ENCODE measurements around the gene NCAPG2.

The NCAPG2 gene

DNA sequence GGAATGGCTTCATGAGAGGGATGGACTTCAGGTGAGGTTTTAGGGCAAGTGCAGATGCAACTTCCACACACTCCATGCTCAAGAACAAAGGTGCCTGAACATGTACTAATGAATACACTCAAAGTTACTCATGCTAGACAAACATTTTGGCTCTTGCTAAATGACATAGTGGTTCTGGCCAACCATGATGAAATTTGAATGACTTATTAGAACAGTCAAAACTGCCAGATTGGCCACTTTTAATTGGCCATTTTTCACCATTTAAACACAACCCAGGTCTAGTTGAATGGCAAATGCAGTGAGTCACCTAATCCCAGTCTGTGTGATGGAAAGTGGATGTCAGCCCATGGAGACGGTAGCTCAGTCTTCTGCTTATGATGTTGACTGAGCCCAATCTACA lies 112.1 kb downstream of the NCAPG2 start:
- no peaks in the 10 kb centered on the region for H3K4me1 ChIP-seq (ENCODE audit: low read depth, poor library complexity, severe bottlenecking)
- no peak overlapping the region for H3K27ac ChIP-seq
- no peaks in the 10 kb centered on the region; the same call in 1 of the 2 replicates for H3K27me3 ChIP-seq (ENCODE audit: insufficient read depth, low read depth)
- H3K4me2 ChIP-seq, result no peak overlapping the region
- H3K36me3 ChIP-seq (ENCODE audit: insufficient read depth), result no peaks in the 10 kb centered on the region
- H3K79me2 ChIP-seq (ENCODE audit: insufficient read depth, low read depth), result no peaks in the 10 kb centered on the region
- H4K20me1 ChIP-seq (ENCODE audit: insufficient read depth), result no peaks in the 10 kb centered on the region
- H2AFZ ChIP-seq (ENCODE audit: low read depth), result no peak overlapping the region
- no peak overlapping the region for H3K4me3 ChIP-seq (IDR thresholded peaks at IDR 0.05; ENCODE audit: insufficient read depth, low read depth, low read length)
- H3K9ac ChIP-seq, result no peak overlapping the region
- TF ChIP-seq, protein P1, sequence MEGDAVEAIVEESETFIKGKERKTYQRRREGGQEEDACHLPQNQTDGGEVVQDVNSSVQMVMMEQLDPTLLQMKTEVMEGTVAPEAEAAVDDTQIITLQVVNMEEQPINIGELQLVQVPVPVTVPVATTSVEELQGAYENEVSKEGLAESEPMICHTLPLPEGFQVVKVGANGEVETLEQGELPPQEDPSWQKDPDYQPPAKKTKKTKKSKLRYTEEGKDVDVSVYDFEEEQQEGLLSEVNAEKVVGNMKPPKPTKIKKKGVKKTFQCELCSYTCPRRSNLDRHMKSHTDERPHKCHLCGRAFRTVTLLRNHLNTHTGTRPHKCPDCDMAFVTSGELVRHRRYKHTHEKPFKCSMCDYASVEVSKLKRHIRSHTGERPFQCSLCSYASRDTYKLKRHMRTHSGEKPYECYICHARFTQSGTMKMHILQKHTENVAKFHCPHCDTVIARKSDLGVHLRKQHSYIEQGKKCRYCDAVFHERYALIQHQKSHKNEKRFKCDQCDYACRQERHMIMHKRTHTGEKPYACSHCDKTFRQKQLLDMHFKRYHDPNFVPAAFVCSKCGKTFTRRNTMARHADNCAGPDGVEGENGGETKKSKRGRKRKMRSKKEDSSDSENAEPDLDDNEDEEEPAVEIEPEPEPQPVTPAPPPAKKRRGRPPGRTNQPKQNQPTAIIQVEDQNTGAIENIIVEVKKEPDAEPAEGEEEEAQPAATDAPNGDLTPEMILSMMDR (conservative IDR thresholded peaks at IDR 0.05; ENCODE audit: low read depth, low read length), result no peak

DNA sequence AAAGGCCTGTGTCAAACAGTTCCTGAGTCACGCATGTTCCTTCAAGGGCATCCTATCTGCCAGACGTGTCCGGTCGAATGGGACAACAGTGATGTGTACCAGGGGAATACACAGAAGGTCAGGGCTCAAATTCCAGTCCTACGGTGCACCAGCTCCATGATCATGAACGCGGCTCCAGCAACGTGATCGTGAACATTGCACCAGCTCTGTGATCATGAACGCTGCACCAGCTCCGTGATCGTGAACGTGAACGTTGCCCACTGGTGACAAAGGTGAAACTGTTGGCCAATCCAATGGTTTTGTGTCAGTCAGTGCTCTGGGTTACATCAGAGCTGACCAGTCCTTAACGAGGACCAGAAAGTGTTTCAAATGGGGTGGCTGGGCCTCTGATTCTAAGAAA lies 112.7 kb downstream of the NCAPG2 start:
- no peaks in the 10 kb centered on the region for H4K20me1 ChIP-seq (ENCODE audit: insufficient read depth)
- H3K4me3 ChIP-seq (IDR thresholded peaks at IDR 0.05; ENCODE audit: insufficient read depth, low read depth, low read length), result no peak overlapping the region
- no peak overlapping the region for H3K9ac ChIP-seq
- no peaks in the 10 kb centered on the region for H3K79me2 ChIP-seq (ENCODE audit: insufficient read depth, low read depth)
- H3K36me3 ChIP-seq (ENCODE audit: insufficient read depth), result no peaks in the 10 kb centered on the region
- H3K27me3 ChIP-seq (ENCODE audit: insufficient read depth, low read depth), result no peaks in the 10 kb centered on the region; the same call in 1 of the 2 replicates
- TF ChIP-seq, protein P1 (conservative IDR thresholded peaks at IDR 0.05; ENCODE audit: low read depth, low read length), result no peak
- no peak overlapping the region for H2AFZ ChIP-seq (ENCODE audit: low read depth)
- no peak overlapping the region for H3K4me2 ChIP-seq
- H3K27ac ChIP-seq, result no peak overlapping the region
- H3K4me1 ChIP-seq (ENCODE audit: low read depth, poor library complexity, severe bottlenecking), result no peaks in the 10 kb centered on the region

DNA sequence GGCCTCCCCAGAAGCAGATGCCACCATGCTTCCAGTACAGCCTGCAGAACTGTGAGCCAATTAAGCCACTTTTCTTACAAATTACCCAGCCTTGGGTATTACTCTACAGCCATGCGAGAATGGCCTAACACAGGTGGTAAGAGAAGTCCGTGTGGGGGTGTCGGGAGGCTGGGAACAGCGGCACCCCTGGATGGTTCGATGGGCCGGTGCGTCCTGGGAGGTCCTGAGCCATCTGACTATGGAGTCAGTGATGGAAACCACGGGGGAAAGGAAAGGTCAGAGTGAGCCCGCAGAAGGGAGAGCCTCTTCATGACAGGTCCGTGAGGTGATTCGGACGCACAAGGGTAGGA lies 114.4 kb downstream of the NCAPG2 start:
- Histone ChIP-seq H3K9ac (no peak overlapping the region), H3K4me3 (IDR thresholded peaks at IDR 0.05; ENCODE audit: insufficient read depth, low read depth, low read length) (no peak overlapping the region), H2AFZ (ENCODE audit: low read depth) (no peak overlapping the region), H4K20me1 (ENCODE audit: insufficient read depth) (no peaks in the 10 kb centered on the region), H3K27ac (no peak overlapping the region), H3K36me3 (ENCODE audit: insufficient read depth) (no peaks in the 10 kb centered on the region), H3K27me3 (ENCODE audit: insufficient read depth, low read depth) (peaks cover 3% of the 10 kb centered on the region; the same call in 1 of the 2 replicates), H3K4me2 (no peak overlapping the region), H3K79me2 (ENCODE audit: insufficient read depth, low read depth) (no peaks in the 10 kb centered on the region), H3K4me1 (ENCODE audit: low read depth, poor library complexity, severe bottlenecking) (no peaks in the 10 kb centered on the region)
- TF ChIP-seq, protein P1 (conservative IDR thresholded peaks at IDR 0.05; ENCODE audit: low read depth, low read length), result no peak

DNA sequence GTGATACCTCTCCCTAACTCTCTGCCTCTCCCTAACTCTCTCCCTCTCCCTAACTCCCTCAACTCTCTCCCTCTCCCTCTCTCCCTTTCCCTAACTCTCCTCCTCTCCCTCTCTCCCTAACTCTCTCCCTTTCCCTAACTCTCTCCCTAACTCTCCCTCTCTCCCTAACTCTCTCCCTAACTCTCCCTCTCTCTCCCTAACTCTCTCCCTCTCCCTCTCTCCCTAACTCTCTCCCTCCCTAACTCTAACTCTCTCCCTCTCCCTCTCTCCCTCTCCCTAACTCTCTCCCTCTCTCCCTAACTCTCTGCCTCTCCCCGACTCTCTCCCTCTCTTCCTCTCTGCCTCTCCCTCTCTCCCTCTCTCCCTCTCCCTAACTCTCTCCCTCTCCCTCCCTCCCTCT lies 115.0 kb downstream of the NCAPG2 start:
- TF ChIP-seq, protein P1 (conservative IDR thresholded peaks at IDR 0.05; ENCODE audit: low read depth, low read length), result no peak
- no peak overlapping the region for H3K27ac ChIP-seq
- H3K27me3 ChIP-seq (ENCODE audit: insufficient read depth, low read depth), result peaks cover 5% of the 10 kb centered on the region; the same call in 1 of the 2 replicates

More for the DNA sequence above, 115.0 kb downstream of the NCAPG2 start:
- Histone ChIP-seq H3K36me3 (ENCODE audit: insufficient read depth) (no peaks in the 10 kb centered on the region), H3K4me1 (ENCODE audit: low read depth, poor library complexity, severe bottlenecking) (no peaks in the 10 kb centered on the region), H3K4me2 (no peak overlapping the region), H4K20me1 (ENCODE audit: insufficient read depth) (no peaks in the 10 kb centered on the region), H3K9ac (no peak overlapping the region), H3K4me3 (IDR thresholded peaks at IDR 0.05; ENCODE audit: insufficient read depth, low read depth, low read length) (no peak overlapping the region), H3K79me2 (ENCODE audit: insufficient read depth, low read depth) (no peaks in the 10 kb centered on the region), H2AFZ (ENCODE audit: low read depth) (no peak overlapping the region)
